ENCODE results near the gene IL32. TPM values are rescaled to one million over a fixed set of nuclear protein-coding genes. Genes with fewer than 3 reads are reported as not detected.

IL32 gene
- total and polyA plus RNA-seq, 2 of the 4 experiments (the other 2 are of a cell fraction), result 25.6 to 95.7 TPM

DNA sequence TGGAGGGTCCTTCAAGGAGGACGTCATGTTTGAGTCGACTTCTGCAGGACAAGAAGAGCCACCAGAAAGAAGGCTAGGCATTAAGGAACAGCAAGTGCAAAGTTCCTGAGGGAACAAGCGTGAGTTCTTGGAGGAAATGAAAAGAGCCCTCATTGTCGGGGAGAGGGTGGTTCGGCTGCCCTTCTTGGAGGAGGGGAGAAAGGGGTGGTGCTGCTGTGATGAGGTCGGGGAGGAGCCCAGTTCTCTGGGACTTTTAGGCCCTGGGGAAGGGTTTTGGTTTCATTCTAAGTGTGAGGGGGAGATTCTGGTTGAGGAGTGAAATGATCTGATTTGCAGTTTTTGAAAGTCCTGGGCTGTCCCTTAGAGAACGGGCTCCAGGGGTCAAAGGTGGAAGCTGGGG, 32.8 kb upstream of the IL32 start:
- Histone ChIP-seq H3K14ac (replicated peaks; ENCODE audit: low read depth, low read length) (no peak overlapping the region), H3K18ac (ENCODE audit: low read depth, low read length) (no peak overlapping the region), H3K4ac (ENCODE audit: low read depth, low read length) (no peak overlapping the region), H4K20me1 (ENCODE audit: insufficient read depth, low read length) (0 out of 2 replicates have a peak, but pooled peaks cover 7% of the 10 kb centered on the region), H3K4me2 (ENCODE audit: low read depth, low read length) (no peak overlapping the region), H3K4me3 (ENCODE audit: insufficient read depth, low read depth, low read length) (no peak overlapping the region), H2AK5ac (ENCODE audit: low read depth, low read length) (no peak overlapping the region), H2AFZ (replicated peaks; ENCODE audit: low read length, poor library complexity) (no peak overlapping the region), H4K91ac (ENCODE audit: insufficient read depth, low read depth, low read length) (no peak overlapping the region), H4K5ac (ENCODE audit: low read depth, low read length) (no peak overlapping the region), H2AK9ac (replicated peaks; ENCODE audit: low read depth, low read length, poor library complexity) (no peak overlapping the region), H2BK5ac (ENCODE audit: low read depth, low read length, poor library complexity, severe bottlenecking) (no peak overlapping the region), H2BK15ac (ENCODE audit: low read depth, low read length) (no peak overlapping the region), H2BK20ac (ENCODE audit: low read depth, low read length) (no peak overlapping the region), H2BK120ac (ENCODE audit: low read depth, low read length) (no peak overlapping the region), H3K27me3 (ENCODE audit: control insufficient read depth, insufficient read depth, low read length) (peaks cover 62% of the 10 kb centered on the region), H3K9me1 (ENCODE audit: insufficient read depth, low read length) (no peaks in the 10 kb centered on the region), H3K79me1 (ENCODE audit: low read depth in 1 of 2, low read length in 2 of 2) (no peaks in the 10 kb centered on the region), H3K4me1 (ENCODE audit: control insufficient read depth, insufficient read depth, low read length) (no peaks in the 10 kb centered on the region), H3K9ac (ENCODE audit: low read depth, low read length) (no peak overlapping the region), H4K8ac (ENCODE audit: low read depth in 2 of 2, low read length in 2 of 2) (no peak overlapping the region), H3K23ac (ENCODE audit: low read depth, low read length) (no peak overlapping the region), H3K27ac (ENCODE audit: insufficient read depth, low read length) (no peak overlapping the region), H3K9me3 (ENCODE audit: control insufficient read depth, insufficient read depth, low read length) (no peaks in the 10 kb centered on the region), H3K56ac (ENCODE audit: extremely low read depth, insufficient read depth, low read length) (no peak overlapping the region), H3K36me3 (ENCODE audit: control insufficient read depth, insufficient read depth, low read length) (no peaks in the 10 kb centered on the region)
- dilution Hi-C loops (cut with HindIII; ENCODE audit: low sequenced_read_pairs, unreplicated experiment) (no loop called here), in situ Hi-C loops (cut with MboI; ENCODE audit: low sequenced_read_pairs) (no loop called here), intact Hi-C loops (cut with micrococcal nuclease) (no loop called here)
- ChIA-PET CTCF (interaction anchor here (1.5 to 1.7 kb wide), 2 partner anchors 16 to 100 kb away, joined by 3 to 7 read pairs; no protein-coding TSS in a partner anchor), POLR2A (ENCODE audit: unreplicated experiment) (no interaction called here)
- WGBS, 2 experiments (ENCODE audit: extremely low coverage in 2 of 2, insufficient read length in 1 of 2), result 53% methylated on average over 4 of the region's 7 CpGs; no CpG with 5 or more reads in 1 of the 2 experiments
- DNase-seq, result no peak
- ATAC-seq (ENCODE audit: low read depth), result no peak
- TF ChIP-seq POLR2A (IDR thresholded peaks at IDR 0.05; ENCODE audit: low read depth, low read length), result no peak
- no peak for TF ChIP-seq ELK1 (IDR thresholded peaks at IDR 0.05; ENCODE audit: borderline replicate concordance, low read depth, low read length)
- TF ChIP-seq, protein P1, sequence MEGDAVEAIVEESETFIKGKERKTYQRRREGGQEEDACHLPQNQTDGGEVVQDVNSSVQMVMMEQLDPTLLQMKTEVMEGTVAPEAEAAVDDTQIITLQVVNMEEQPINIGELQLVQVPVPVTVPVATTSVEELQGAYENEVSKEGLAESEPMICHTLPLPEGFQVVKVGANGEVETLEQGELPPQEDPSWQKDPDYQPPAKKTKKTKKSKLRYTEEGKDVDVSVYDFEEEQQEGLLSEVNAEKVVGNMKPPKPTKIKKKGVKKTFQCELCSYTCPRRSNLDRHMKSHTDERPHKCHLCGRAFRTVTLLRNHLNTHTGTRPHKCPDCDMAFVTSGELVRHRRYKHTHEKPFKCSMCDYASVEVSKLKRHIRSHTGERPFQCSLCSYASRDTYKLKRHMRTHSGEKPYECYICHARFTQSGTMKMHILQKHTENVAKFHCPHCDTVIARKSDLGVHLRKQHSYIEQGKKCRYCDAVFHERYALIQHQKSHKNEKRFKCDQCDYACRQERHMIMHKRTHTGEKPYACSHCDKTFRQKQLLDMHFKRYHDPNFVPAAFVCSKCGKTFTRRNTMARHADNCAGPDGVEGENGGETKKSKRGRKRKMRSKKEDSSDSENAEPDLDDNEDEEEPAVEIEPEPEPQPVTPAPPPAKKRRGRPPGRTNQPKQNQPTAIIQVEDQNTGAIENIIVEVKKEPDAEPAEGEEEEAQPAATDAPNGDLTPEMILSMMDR (conservative IDR thresholded peaks at IDR 0.05; ENCODE audit: low read depth, low read length), result no peak
- no peak for TF ChIP-seq BHLHE40 (IDR thresholded peaks at IDR 0.05; ENCODE audit: low read depth, low read length)
- TF ChIP-seq MXI1 (IDR thresholded peaks at IDR 0.05; ENCODE audit: borderline replicate concordance, low read depth, low read length), result no peak
- TF ChIP-seq CEBPB (IDR thresholded peaks at IDR 0.05; ENCODE audit: low read depth, low read length), result no peak
- no peak for TF ChIP-seq RCOR1 (IDR thresholded peaks at IDR 0.05; ENCODE audit: insufficient replicate concordance, low read length)
- TF ChIP-seq RAD21 (IDR thresholded peaks at IDR 0.05; ENCODE audit: low read length), result no peak
- TF ChIP-seq MAZ (IDR thresholded peaks at IDR 0.05; ENCODE audit: borderline replicate concordance, low read depth, low read length), result no peak
- no peak for TF ChIP-seq NFE2L2 (IDR thresholded peaks at IDR 0.05; ENCODE audit: low read depth, low read length)
- no peak for TF ChIP-seq SMC3 (IDR thresholded peaks at IDR 0.05; ENCODE audit: low read depth, low read length)
- TF ChIP-seq CHD1 (IDR thresholded peaks at IDR 0.05; ENCODE audit: low read depth, low read length), result no peak
- no peak for TF ChIP-seq FOS (IDR thresholded peaks at IDR 0.05; ENCODE audit: low read depth, low read length)
- no TSS peak for BruUV-seq (replicated peaks)

All from IMR-90 (cell line).